DND-41 (cell line): Measurements from ENCODE around the gene MTARC2.

Source experiments
- EZH2 ChIP-seq: IDR thresholded peaks from 3 replicates; pipeline ENCODE4 v1.6.1; 2012; ENCODE audit warnings: borderline replicate concordance, low read depth, mild to moderate bottlenecking, moderate library complexity, low read length, inconsistent platforms; ENCODE audit not compliant: severe bottlenecking
- TF ChIP-seq, protein P1 (sequence below): IDR thresholded peaks from 2 replicates; pipeline ENCODE4 v1.5.1; 2012; ENCODE audit warnings: borderline replicate concordance, low read length, moderate library complexity, mild to moderate bottlenecking; ENCODE audit not compliant: poor library complexity, severe bottlenecking; ENCODE audit errors: extremely low read depth

DNA sequence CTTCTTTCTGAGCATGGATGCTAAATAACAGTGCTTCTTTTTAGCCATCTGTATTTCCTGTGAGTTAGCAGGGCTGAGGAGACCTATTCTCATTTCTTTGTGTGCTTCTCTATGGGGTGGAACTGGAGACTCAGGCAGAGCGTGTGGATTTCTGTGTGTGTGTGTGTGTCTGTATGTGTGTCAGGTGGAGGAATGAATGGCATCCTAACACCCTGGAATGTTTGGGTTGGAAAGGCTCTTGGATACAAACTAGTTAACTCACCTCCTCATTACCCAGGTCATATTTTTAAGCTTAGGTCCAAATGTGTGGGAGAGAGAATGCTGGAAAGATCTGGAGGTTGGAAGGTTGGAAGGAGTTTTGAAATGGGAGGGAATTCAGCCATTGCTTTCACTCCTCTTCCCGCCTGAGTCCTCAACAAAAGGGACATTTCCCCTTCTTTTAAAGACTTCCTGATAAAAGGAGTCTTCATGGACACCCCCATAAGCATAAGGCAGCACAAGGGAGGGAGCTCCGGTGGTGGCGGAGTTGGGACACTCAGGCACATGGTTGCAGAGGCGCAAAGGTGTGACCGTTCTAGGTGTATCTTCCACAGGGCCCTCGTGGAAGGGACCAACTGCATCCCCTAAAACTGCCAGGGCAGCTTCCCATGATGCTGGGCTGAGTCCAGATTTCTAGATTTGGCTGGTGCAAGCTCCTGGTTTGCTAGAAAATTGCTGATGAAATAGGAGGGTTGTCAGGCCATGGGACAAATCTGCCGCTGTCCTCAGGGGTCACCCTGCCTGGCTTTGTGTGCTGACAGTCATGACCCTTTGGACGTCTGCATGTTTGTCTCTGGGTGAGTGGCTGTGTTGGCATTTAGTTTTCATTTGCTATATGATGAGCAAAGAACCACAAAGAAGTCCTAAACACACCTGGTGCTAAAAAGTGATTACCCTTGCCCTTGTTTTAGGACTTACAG lies 76.2 kb downstream of the MTARC2 start:
- TF ChIP-seq, protein P1, sequence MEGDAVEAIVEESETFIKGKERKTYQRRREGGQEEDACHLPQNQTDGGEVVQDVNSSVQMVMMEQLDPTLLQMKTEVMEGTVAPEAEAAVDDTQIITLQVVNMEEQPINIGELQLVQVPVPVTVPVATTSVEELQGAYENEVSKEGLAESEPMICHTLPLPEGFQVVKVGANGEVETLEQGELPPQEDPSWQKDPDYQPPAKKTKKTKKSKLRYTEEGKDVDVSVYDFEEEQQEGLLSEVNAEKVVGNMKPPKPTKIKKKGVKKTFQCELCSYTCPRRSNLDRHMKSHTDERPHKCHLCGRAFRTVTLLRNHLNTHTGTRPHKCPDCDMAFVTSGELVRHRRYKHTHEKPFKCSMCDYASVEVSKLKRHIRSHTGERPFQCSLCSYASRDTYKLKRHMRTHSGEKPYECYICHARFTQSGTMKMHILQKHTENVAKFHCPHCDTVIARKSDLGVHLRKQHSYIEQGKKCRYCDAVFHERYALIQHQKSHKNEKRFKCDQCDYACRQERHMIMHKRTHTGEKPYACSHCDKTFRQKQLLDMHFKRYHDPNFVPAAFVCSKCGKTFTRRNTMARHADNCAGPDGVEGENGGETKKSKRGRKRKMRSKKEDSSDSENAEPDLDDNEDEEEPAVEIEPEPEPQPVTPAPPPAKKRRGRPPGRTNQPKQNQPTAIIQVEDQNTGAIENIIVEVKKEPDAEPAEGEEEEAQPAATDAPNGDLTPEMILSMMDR, result no peak
- TF ChIP-seq EZH2, result no peak
